Stimulated activated CD4-positive, alpha-beta T cell treated with anti-CD3 and anti-CD28 coated beads, Interleukin-4, amount 100 ng/mL, for 1 hour (primary cell): ENCODE measurements around the gene GADL1.

Source experiments
- DNase-seq: peaks from one replicate; pipeline ENCODE4 v3.0.0-alpha.2; 2020

The GADL1 gene

DNA sequence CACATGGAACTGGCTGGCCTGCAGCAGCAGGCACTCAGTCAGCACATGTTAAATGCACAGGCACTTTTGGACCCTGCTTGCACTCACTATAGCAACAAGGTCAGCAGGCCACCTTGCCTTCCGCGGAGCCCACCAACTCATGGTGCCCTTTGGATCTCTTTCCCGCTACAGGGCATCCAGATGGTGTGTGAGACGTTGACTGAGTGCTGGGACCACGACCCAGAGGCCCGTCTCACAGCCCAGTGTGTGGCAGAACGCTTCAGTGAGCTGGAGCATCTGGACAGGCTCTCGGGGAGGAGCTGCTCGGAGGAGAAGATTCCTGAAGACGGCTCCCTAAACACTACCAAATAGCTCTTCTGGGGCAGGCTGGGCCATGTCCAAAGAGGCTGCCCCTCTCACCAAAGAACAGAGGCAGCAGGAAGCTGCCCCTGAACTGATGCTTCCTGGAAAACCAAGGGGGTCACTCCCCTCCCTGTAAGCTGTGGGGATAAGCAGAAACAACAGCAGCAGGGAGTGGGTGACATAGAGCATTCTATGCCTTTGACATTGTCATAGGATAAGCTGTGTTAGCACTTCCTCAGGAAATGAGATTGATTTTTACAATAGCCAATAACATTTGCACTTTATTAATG lies 203.1 kb downstream of the GADL1 start:
- no peak for DNase-seq

- DNase-seq, result no peak
Observed at GRCh38 chr3:30690199-30690598, 204.3 kb downstream of the GADL1 start.

DNA sequence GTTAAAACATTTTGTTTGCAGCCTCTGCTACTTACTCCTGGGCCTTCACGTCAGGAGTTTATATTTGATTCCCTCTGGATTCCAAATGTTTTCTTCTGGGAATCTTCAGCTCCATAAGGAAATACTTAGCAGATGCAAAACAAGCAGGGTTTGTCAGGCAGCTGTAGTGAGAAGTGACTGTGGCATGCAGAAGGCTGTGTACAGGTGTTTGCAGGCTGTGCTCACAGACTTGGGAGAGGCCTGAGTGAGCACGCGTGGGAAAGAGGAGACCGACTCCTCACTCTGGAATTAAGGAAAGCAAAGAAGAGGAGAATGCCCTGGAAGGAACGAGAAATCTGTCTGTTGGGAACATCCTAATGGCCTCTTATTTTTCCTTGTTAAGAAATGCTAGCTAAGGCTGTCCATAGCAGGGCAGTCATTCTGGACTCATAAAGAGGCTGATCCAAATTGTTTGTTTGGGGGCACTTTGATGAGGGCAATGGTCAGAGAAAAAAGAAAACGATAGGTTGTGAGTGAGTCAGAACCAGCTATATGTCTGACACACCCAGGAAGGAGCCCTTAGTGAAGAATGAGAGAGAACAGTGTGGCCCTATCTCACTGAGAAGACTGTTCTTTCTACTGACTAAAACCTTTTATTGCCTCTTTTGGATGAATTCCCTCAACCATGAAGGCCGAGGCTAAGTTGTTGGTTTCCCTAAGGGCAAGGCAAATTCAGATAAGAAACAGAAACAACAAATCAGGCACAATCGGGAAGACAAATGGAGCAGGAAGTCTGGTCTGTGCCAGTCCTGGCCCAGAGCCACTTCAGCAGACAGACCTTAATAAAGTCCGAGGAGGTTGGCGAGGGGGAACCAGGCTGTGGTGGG lies 205.5 kb downstream of the GADL1 start:
- DNase-seq, result no peak

DNA sequence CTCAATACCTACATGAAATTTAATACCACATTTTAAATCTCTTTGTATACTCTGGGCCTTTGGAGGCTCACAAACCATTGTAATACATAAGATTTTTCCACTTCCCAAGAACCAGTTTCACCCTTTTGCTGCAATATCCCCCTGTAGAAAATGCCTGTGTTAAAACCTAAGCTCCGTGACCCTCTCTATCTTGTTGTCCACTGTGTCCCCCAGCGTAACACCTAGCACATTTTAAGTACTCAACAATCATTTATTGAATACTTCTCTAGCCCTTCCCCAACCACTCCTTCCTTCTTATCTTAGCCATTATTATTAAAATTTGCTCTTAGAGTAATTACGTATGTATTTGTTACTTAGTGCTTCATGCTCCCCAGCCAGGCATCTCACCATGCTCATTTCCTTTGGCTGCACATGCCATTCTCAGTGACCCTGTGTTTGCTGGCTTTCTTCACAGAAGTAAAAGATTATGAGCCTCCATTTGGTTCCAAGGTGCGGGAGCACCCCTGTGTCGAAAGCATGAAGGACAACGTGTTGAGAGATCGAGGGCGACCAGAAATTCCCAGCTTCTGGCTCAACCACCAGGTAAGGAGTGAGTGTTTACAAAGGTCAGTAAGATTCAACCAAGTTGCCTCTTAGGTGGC lies 206.4 kb downstream of the GADL1 start:
- DNase-seq, result no peak

DNA sequence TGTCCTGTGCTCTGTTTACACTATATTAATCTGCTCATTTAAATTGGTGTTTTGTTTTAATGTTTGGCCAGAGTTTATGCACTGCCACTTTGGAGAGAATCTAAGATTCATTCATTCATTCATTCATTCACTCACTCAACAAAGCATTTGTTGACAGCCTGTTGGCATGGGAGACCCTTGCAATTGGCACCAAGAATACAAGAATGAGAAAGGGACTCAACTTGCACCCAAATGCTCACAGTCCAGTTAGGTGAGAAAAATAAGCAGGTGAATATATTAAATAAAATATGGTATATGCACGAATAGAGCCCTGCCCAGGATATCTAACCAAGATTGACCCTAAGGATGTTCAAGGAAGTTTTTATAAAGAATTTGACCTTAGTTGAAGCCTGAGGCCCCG lies 207.7 kb downstream of the GADL1 start:
- DNase-seq, result no peak

GRCh38 chr3:30686176-30686575 lies 208.3 kb downstream of the GADL1 start:
- no peak for DNase-seq

- DNase-seq, result no peak
Observed at GRCh38 chr3:30685267-30685667, 209.2 kb downstream of the GADL1 start.

DNA sequence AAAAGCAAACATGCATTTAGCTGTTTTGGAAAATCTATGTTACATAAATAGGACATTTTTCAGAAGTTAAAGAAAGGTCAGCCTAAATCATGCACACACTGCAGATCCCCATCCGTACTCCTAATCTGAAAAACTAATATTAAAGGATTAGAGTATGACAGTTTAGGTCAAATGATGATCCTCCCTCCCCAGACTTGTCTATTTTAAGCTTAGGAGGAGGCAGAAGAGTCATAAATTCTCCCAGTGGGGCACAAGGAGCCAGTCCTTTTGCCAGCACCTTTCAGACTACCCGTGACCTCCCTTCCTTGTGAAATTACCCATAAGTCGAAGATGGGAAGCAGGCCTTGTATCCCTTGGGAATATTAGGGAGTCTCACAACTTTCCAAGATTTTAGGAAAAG lies 210.1 kb downstream of the GADL1 start:
- no peak for DNase-seq

DNA sequence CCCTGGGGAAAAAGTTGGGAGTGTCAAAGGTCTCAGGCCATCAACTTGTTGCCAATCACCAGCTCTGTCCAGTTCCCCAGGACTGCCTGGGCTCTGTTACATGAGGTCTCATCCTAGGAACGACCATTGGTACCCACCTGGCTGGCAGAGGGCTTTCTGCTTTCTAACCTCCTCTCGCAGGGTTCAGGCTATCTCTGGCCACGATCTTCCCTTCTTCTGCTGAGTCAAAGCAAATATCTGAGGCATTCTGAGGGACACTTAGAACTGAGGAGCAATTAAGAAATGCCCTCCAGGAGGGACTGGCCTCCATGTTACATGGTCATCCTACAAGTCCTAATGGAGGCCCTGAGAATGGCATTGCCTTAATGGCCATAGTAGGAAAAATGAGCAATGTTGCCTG lies 210.7 kb downstream of the GADL1 start:
- no peak for DNase-seq

DNA sequence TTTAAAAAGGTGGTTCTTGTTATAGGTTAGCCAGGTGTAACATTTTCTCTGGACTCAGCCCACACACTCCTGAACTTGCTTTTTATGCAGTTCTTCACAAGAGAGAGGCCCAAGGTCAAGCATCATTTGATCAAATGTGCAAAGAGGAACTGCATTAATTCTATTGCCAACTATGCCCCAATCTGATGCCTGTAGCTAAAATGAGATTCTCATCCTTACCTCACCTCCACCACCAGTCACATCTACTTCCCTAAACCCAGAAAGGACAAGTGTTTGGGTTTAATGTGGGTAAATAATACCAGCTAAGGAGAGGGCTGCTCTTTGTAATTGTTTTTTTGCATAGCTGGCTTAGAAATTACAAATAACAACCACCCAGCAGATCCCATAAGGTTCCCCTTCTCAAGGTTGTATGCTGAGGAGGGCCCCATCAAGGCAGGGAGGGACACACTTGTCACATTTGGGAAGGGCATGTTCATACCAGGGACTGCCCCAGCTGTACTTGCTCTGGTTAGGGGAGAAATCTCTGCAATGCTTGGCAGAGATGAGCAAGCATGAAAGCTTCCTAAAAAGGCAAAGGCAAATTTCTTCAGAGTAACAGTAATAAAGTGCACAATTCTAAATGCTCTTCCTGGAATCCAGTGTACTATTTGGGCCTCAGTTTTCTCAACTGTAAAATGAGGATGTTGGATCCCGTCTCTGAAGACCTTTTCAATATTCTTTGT lies 211.9 kb downstream of the GADL1 start:
- no peak for DNase-seq

GRCh38 chr3:30681649-30682211 lies 212.7 kb downstream of the GADL1 start:
- DNase-seq, result no peak

- no peak for DNase-seq
Observed at GRCh38 chr3:30680789-30681648, 213.4 kb downstream of the GADL1 start.

DNA sequence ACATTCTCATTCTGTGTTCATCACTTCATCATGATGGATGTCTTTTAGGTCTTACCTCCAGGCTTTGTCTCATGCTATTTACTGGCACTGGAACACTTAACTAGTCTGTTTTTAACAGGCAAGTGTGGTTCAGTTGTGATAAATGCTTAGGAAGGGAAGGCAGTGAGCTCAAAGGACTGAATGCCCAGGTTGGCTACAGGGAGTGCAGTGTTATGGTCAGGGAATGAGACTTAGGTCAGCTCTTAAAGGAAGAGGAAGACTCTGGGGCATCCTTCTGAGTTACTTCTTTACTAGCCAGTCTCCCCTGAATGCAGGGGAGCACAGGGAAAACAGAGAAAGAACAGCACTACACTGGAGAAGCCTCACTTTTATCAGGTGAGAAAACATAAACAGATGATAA lies 215.4 kb downstream of the GADL1 start:
- no peak for DNase-seq

GRCh38 chr3:30677347-30677685 lies 217.1 kb downstream of the GADL1 start:
- DNase-seq, result no peak

DNA sequence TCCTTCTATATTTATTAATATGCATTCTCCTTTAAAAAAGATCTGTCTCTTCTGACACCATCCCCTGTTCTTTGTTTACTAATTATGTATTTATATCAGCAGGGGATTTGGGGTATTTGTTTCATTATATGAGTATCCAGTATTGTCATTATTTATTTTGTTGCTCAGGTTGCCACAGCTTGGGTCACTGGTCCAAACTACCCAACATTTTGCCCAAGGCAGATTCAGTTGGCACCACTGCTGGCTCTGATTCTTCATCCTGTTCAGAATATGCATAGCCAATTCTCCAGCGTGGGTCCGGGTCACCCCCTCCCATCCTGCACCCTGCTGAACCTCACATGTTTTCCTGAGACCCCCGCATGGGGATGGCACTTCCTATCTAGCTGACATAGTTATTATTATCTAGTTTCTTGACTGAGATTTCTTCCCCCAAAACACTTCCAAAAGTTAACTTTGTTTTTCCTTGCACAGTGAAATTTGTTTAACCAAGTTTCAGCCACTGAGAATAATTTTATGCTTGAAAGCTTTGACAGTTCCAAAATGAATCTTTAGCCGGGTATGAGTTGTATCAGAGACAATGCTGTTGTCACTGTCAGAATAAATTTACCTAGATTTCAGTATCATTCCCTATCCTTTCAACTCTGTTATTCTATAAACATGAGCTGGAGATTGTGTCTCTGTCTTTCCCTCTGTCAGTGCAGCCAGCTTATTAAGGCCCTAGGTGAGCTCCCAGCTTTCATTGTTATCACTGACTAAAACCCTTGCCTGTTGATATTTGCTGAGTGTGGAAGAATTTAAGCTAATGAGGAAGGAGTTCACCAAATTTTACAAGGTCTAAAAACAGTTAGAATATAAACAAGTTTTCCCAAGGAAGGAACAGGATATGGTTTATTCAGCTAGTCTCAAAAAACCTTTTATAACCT lies 217.8 kb downstream of the GADL1 start:
- DNase-seq, result no peak
